OCI-LY7 (cell line): ENCODE measurements around the gene CIB1. TPM values are rescaled to one million over a fixed set of nuclear protein-coding genes. Genes with fewer than 3 reads are reported as not detected.
"Not testable (repeated sequence)": the region's sequence is repeated elsewhere in the genome, so short reads cannot be mapped to it uniquely, and the experiment has no call there.

Experiments
- Bru-seq: library from RNA; stranded (reverse); fragments of 400-500 nt; gene quantifications from one replicate; lab custom pipeline; 2021; lab: Mats Ljungman, UMichigan
- BruChase-seq, 2 experiments: library from RNA; stranded (reverse); fragments of 400-500 nt; gene quantifications; one replicate each; lab custom pipeline; 2021; lab: Mats Ljungman, UMichigan
- BruUV-seq: library from RNA; stranded (reverse); fragments of 400-500 nt; replicated peaks from 2 replicates; lab custom pipeline; 2021; lab: Mats Ljungman, UMichigan
- CTCF ChIA-PET: fragments of 300-600 bp; sonication (Branson Sonifier 250); formaldehyde crosslinking; loops from one replicate; lab custom pipeline; 2022; ENCODE audit warnings: antibody characterized with exemption; ENCODE audit not compliant: unreplicated experiment; lab: Charles Lee
- POLR2A ChIA-PET: fragments of 300-600 bp; sonication (Branson Sonifier 250); formaldehyde crosslinking; loops from one replicate; lab custom pipeline; 2022; ENCODE audit warnings: antibody characterized with exemption; lab: Charles Lee
- DNase-seq: peaks from one replicate; pipeline ENCODE4 v3.0.0-alpha.2; 2015; ENCODE audit warnings: low spot score
- H2AFZ ChIP-seq: fragments of 200-600 bp; sonication (generic), shearing (Covaris generic); 2 replicates; pipeline ENCODE4 v1.6.1; 2014; ENCODE audit warnings: mild to moderate bottlenecking, antibody characterized with exemption, low read length, moderate library complexity
- H3K27ac ChIP-seq: fragments of 200-600 bp; sonication (generic); 2 replicates; pipeline ENCODE4 v1.5.1; 2014; ENCODE audit warnings: mixed run types, low read depth, mild to moderate bottlenecking, moderate library complexity, low read length, inconsistent platforms; ENCODE audit not compliant: poor library complexity, severe bottlenecking
- H3K36me3 ChIP-seq: fragments of 200-600 bp; sonication (generic); 2 replicates; pipeline ENCODE4 v1.6.1; 2014; ENCODE audit warnings: mild to moderate bottlenecking, antibody characterized with exemption, low read length, moderate library complexity, mixed read lengths; ENCODE audit not compliant: insufficient read depth
- H3K4me1 ChIP-seq: fragments of 200-600 bp; sonication (generic); 2 replicates; pipeline ENCODE4 v1.5.1; 2014; ENCODE audit warnings: mild to moderate bottlenecking, low read length; ENCODE audit not compliant: insufficient read depth, poor library complexity, severe bottlenecking
- H3K4me2 ChIP-seq: fragments of 200-600 bp; sonication (generic); 2 replicates; pipeline ENCODE4 v1.6.1; 2014; ENCODE audit warnings: mild to moderate bottlenecking, low read length
- H3K4me3 ChIP-seq: fragments of 200-600 bp; sonication (generic); 2 replicates; pipeline ENCODE4 v1.5.1; 2014; ENCODE audit warnings: mild to moderate bottlenecking, low read depth, low read length; ENCODE audit not compliant: poor library complexity, severe bottlenecking
- H3K79me2 ChIP-seq: fragments of 200-600 bp; sonication (generic); 2 replicates; pipeline ENCODE4 v1.6.1; 2016; ENCODE audit warnings: low read depth, mild to moderate bottlenecking, low read length, moderate library complexity, mixed read lengths; ENCODE audit not compliant: insufficient read depth
- H3K9me2 ChIP-seq: fragments of 200-600 bp; sonication (generic); 2 replicates; pipeline ENCODE4 v1.6.1; 2016; ENCODE audit warnings: mild to moderate bottlenecking, low read length, mixed read lengths; ENCODE audit not compliant: insufficient read depth
- H3K9me3 ChIP-seq: fragments of 200-600 bp; sonication (generic); 2 replicates; pipeline ENCODE4 v1.6.1; 2014; ENCODE audit warnings: mild to moderate bottlenecking, mixed run types, low read length, mixed read lengths
- H4K20me1 ChIP-seq: fragments of 200-600 bp; sonication (generic); 2 replicates; pipeline ENCODE4 v1.6.1; 2014; ENCODE audit warnings: mild to moderate bottlenecking, antibody characterized with exemption, low read length, moderate library complexity, mixed read lengths; ENCODE audit not compliant: insufficient read depth
- CTCF ChIP-seq: fragments of 200-600 bp; sonication (generic); conservative IDR thresholded peaks from 2 replicates; pipeline ENCODE4 v1.5.1; 2014; ENCODE audit warnings: mild to moderate bottlenecking, antibody characterized with exemption, low read length, moderate library complexity, mixed read lengths
- EZH2phosphoT487 ChIP-seq: fragments of 200-600 bp; sonication (generic); IDR thresholded peaks from 2 replicates; pipeline ENCODE4 v1.6.1; 2018; ENCODE audit warnings: low read depth, borderline replicate concordance, mild to moderate bottlenecking, mixed run types, antibody characterized with exemption, low read length, moderate library complexity, mixed read lengths
- intact Hi-C: fragments of 100-400 bp; cut with micrococcal nuclease; formaldehyde crosslinking; loops from one replicate; pipeline ENCODE4 v1.10.0; 2022; ENCODE audit not compliant: unreplicated experiment
- long read RNA-seq: library from polyadenylated mRNA; stranded (forward); transcript quantifications from one replicate; pipeline ENCODE4 v2.0.0, GENCODE V29; 2022
- total RNA-seq, 2 experiments: library from RNA; depleted of rRNA in 1 of 2; stranded (reverse); fragments of >200 nt in 1 of 2; shearing (Covaris generic) in 1 of 2; gene quantifications; 2 replicates each; pipeline ENCODE4 v1.2.3, GENCODE V29; 2014 to 2022

Gene CIB1
- total RNA-seq (2014; rRNA removed; shearing (Covaris generic)) (52.8 and 53.2 TPM in 2 replicates), total RNA-seq (2022) (54.5 and 66.0 TPM in 2 replicates), Bru-seq, nascent RNA (percentile 71 among the genes with signal in this experiment), BruChase-seq, experiment 1, labeled RNA remaining after a 6-hour chase (percentile 82 among the genes with signal in this experiment), BruChase-seq, experiment 2, labeled RNA remaining after a 2-hour chase (percentile 74 among the genes with signal in this experiment)
- long read RNA-seq, transcript CIB1-202 (7 exons, 1,096 nt): minor isoform, 7 of 153 reads
- long read RNA-seq, transcript CIB1-201 (7 exons, 1,247 nt): major isoform, 99 of 153 reads
- long read RNA-seq, partial matches to known transcripts: 7 of 153 reads
- long read RNA-seq, other reads (novel, unspliced or antisense): 40 of 153 reads

GRCh38 chr15:90233387-90234095, at the start of gene CIB1:
TSS of gene CIB1 (minus strand) at chr15:90233941. CDS start at chr15:90233885, 56 bp downstream.
- Histone ChIP-seq H3K36me3 (peaks cover 35% of the 10 kb centered on the region), H2AFZ (peak within 1 kb of the TSS; percentile 94), H3K4me3 (peak within 1 kb of the TSS; percentile 79), H4K20me1 (no peaks in the 10 kb centered on the region), H3K9me3 (no peaks in the 10 kb centered on the region), H3K27ac (peak within 1 kb of the TSS; percentile 73), H3K4me1 (peaks cover 31% of the 10 kb centered on the region), H3K79me2 (peaks cover 20% of the 10 kb centered on the region; the same call in 1 of the 2 replicates), H3K9me2 (no peaks in the 10 kb centered on the region), H3K4me2 (peak within 1 kb of the TSS; percentile 96)
- DNase-seq: peak; percentile 97
- TF ChIP-seq EZH2phosphoT487 (no peak), CTCF (0 out of 2 replicates have a peak, but pooled peaks have one; percentile 18)
- CTCF ChIA-PET: interaction anchor here (0.6 kb wide), 1 partner anchor 874 kb away, joined by 3 read pairs; no protein-coding TSS in a partner anchor
- no TSS peak for BruUV-seq
- POLR2A ChIA-PET: interaction anchor here (0.6 to 3.5 kb wide), 20 partner anchors 11 to 134 kb away, joined by 3 to 23 read pairs (median 3); partner anchors contain the start of genes NGRN and SEMA4B
- intact Hi-C loops: loop anchor here (1.0 to 10.0 kb wide), 6 partner anchors 32 to 761 kb away; partner anchors contain the start of genes IDH2, NGRN and PRC1

GRCh38 chr15:90281637-90282036, 47.9 kb upstream of the CIB1 start:
- H4K20me1 ChIP-seq, H3K36me3 ChIP-seq, H3K27ac ChIP-seq, DNase-seq, H3K79me2 ChIP-seq, H3K9me2 ChIP-seq, H3K4me1 ChIP-seq, CTCF ChIA-PET, H2AFZ ChIP-seq, H3K4me2 ChIP-seq, H3K9me3 ChIP-seq, H3K4me3 ChIP-seq, BruUV-seq, intact Hi-C loops: not testable (repeated sequence)
- POLR2A ChIA-PET: interaction anchor here (0.6 to 0.7 kb wide), 2 partner anchors 47 to 156 kb away, joined by 3 to 4 read pairs; no protein-coding TSS in a partner anchor

- POLR2A ChIA-PET: interaction anchor here (0.7 kb wide), 1 partner anchor 10 kb away, joined by 4 read pairs; no protein-coding TSS in a partner anchor
- DNase-seq, H3K79me2 ChIP-seq, CTCF ChIA-PET, intact Hi-C loops, H3K4me3 ChIP-seq, H3K9me2 ChIP-seq, H3K4me1 ChIP-seq, H2AFZ ChIP-seq, H4K20me1 ChIP-seq, BruUV-seq, H3K4me2 ChIP-seq, H3K27ac ChIP-seq, H3K9me3 ChIP-seq: not testable (repeated sequence)
- H3K36me3 ChIP-seq: peaks cover 14% of the 10 kb centered on the region; the same call in 1 of the 2 replicates
Observed at GRCh38 chr15:90280743-90281142, 47.0 kb upstream of the CIB1 start.

- peaks cover 36% of the 10 kb centered on the region for H3K36me3 ChIP-seq
- H3K4me1 ChIP-seq, H3K9me3 ChIP-seq, POLR2A ChIA-PET, H3K4me2 ChIP-seq, H3K79me2 ChIP-seq, DNase-seq, BruUV-seq, intact Hi-C loops, H4K20me1 ChIP-seq, CTCF ChIA-PET, H3K4me3 ChIP-seq, H3K9me2 ChIP-seq, H3K27ac ChIP-seq, H2AFZ ChIP-seq: not testable (repeated sequence)
Observed at GRCh38 chr15:90278467-90278866, 44.7 kb upstream of the CIB1 start.
